SK-N-SH (cell line): Measurements from ENCODE around the gene ALG6. TPM values are rescaled to one million over a fixed set of nuclear protein-coding genes. Genes with fewer than 3 reads are reported as not detected.

Source experiments
- CTCF ChIA-PET: fragments of 300-600, 350-600 bp; formaldehyde crosslinking; extraction: SDS; loops from one replicate; lab custom pipeline; 2021; lab: Yijun Ruan, JAX
- POLR2A ChIA-PET: fragments of 350-600 bp; sonication (Branson Sonifier 250); formaldehyde crosslinking; extraction: SDS; loops from one replicate; lab custom pipeline; 2020; ENCODE audit warnings: antibody characterized with exemption, inconsistent platforms; lab: Yijun Ruan, JAX
- DNase-seq: peaks from one replicate; pipeline ENCODE4 v3.0.0; 2012
- H2AFZ ChIP-seq: fragments of 200-600 bp; sonication (generic); 2 replicates; pipeline ENCODE4 v1.8.1; 2016; ENCODE audit warnings: antibody characterized with exemption, mild to moderate bottlenecking, low read depth
- H3F3A ChIP-seq: fragments of 200-600 bp; sonication (generic); replicated peaks from 2 replicates; pipeline ENCODE3; 2016; ENCODE audit warnings: antibody characterized with exemption, mild to moderate bottlenecking; ENCODE audit not compliant: insufficient read depth
- H3K27ac ChIP-seq, 2 experiments: fragments of 200-500 bp in 1 of 2; fragments of 200-600 bp in 1 of 2; sonication (Bioruptor generic) in 1 of 2; sonication (generic), shearing (Covaris generic) in 1 of 2; 2 replicates each; pipeline versions ENCODE4 v1.5.1 to v1.6.1; 2014 to 2016; ENCODE audit warnings: low read depth in 2 of 2, inconsistent platforms in 1 of 2, low read length in 1 of 2, mild to moderate bottlenecking in 1 of 2, mixed read lengths in 1 of 2
- H3K27me3 ChIP-seq: fragments of 200-600 bp; sonication (generic), shearing (Covaris generic); 2 replicates; pipeline ENCODE4 v1.6.1; 2016; ENCODE audit warnings: mixed run types; ENCODE audit not compliant: insufficient read depth
- H3K36me3 ChIP-seq, 2 experiments: fragments of 200-500 bp in 1 of 2; fragments of 200-600 bp in 1 of 2; sonication (Bioruptor generic) in 1 of 2; sonication (generic) in 1 of 2; replicated peaks in 1 of 2; 2 replicates each; pipeline versions ENCODE3 to v1.5.1; 2014 to 2016; ENCODE audit warnings: low read length in 1 of 2, mild to moderate bottlenecking in 1 of 2; ENCODE audit not compliant: insufficient read depth in 2 of 2, control insufficient read depth in 1 of 2
- H3K4me1 ChIP-seq, 2 experiments: fragments of 200-500 bp in 1 of 2; fragments of 200-600 bp in 1 of 2; sonication (Bioruptor generic) in 1 of 2; sonication (generic), shearing (Covaris generic) in 1 of 2; 2 replicates each; pipeline versions ENCODE4 v1.5.1 to v1.6.1; 2014 to 2016; ENCODE audit warnings: low read depth in 1 of 2, low read length in 1 of 2, mixed run types in 1 of 2; ENCODE audit not compliant: insufficient read depth in 2 of 2, control insufficient read depth in 1 of 2
- H3K4me2 ChIP-seq: fragments of 200-600 bp; sonication (generic), shearing (Covaris generic); 2 replicates; pipeline ENCODE4 v1.6.1; 2017; ENCODE audit warnings: mixed run types
- H3K4me3 ChIP-seq, 2 experiments: fragments of 200-500 bp in 1 of 2; fragments of 200-600 bp in 1 of 2; sonication (Bioruptor generic) in 1 of 2; sonication (generic), shearing (Covaris generic) in 1 of 2; 2 replicates each; pipeline versions ENCODE4 v1.5.1 to v1.8.1; 2014 to 2016; ENCODE audit warnings: low read depth in 2 of 2, inconsistent platforms in 1 of 2, low read length in 1 of 2, mild to moderate bottlenecking in 1 of 2, mixed read lengths in 1 of 2, moderate library complexity in 1 of 2
- H3K79me2 ChIP-seq: fragments of 200-600 bp; sonication (generic); 2 replicates; pipeline ENCODE4 v1.8.1; 2017; ENCODE audit warnings: mild to moderate bottlenecking; ENCODE audit not compliant: insufficient read depth
- H3K9ac ChIP-seq: fragments of 200-600 bp; sonication (generic); 2 replicates; pipeline ENCODE4 v1.6.1; 2017; ENCODE audit warnings: mixed run types
- H3K9me2 ChIP-seq: fragments of 200-600 bp; sonication (generic); 2 replicates; pipeline ENCODE4 v1.6.1; 2017; ENCODE audit warnings: mixed run types
- H3K9me3 ChIP-seq: fragments of 200-600 bp; sonication (generic); 2 replicates; pipeline ENCODE4 v1.6.1; 2017; ENCODE audit warnings: mixed run types, mild to moderate bottlenecking, moderate library complexity
- H4K20me1 ChIP-seq: fragments of 200-600 bp; sonication (generic); 2 replicates; pipeline ENCODE4 v1.6.1; 2017; ENCODE audit warnings: mild to moderate bottlenecking, mixed run types; ENCODE audit not compliant: insufficient read depth
- CTCF ChIP-seq: fragments of 200-600 bp; sonication (generic); IDR thresholded peaks from 2 replicates; pipeline ENCODE4 v1.6.1; 2017; ENCODE audit warnings: antibody characterized with exemption, mild to moderate bottlenecking, moderate library complexity
- JUND ChIP-seq: IDR thresholded peaks from 2 replicates; pipeline ENCODE4 v1.4.0; 2012
- REST ChIP-seq: IDR thresholded peaks from 2 replicates; pipeline ENCODE4 v1.6.1; 2012; ENCODE audit warnings: mild to moderate bottlenecking, low read depth, low read length, moderate library complexity
- RFX5 ChIP-seq: IDR thresholded peaks from 2 replicates; pipeline ENCODE4 v1.6.1; 2012; ENCODE audit warnings: mild to moderate bottlenecking, improper control_type of control experiment, low read length
- WGBS: methylation state at CpG from one replicate; pipeline ENCODE4 v1.1.6; 2017; ENCODE audit warnings: low lambda C conversion rate; 5-methylcytosine and 5-hydroxymethylcytosine counted together
- polyA plus RNA-seq, 3 experiments: library from polyadenylated mRNA; depleted of rRNA; stranded (reverse); fragments of >200 nt; gene quantifications; 2 replicates each; pipeline ENCODE4 v1.2.3, GENCODE V29; 2012

The ALG6 gene
- polyA plus RNA-seq, 1 of the 3 experiments (the other 2 are of a cell fraction) = 3.8 TPM

- no peak for TF ChIP-seq REST
- TF ChIP-seq, all 33 proteins: peak for 0
These were observed 83.0 kb downstream of the ALG6 start (continued) for GRCh38 chr1:63450416-63450815.

- no peak overlapping the region for H3K9ac ChIP-seq
- no peak for TF ChIP-seq RFX5
- TF ChIP-seq CTCF = no peak
- no peak for TF ChIP-seq REST
- POLR2A ChIA-PET = no interaction called here
- H2AFZ ChIP-seq = no peak overlapping the region
- peaks cover 6% of the 10 kb centered on the region for H3F3A ChIP-seq
- H3K4me3 ChIP-seq = no peak overlapping the region
- DNase-seq = no peak
- peaks cover 8% of the 10 kb centered on the region in 2 experiments for H3K36me3 ChIP-seq
- H3K9me2 ChIP-seq = no peaks in the 10 kb centered on the region
- CTCF ChIA-PET = interaction anchor here (0.6 to 1.3 kb wide), 4 partner anchors 7 to 1157 kb away, joined by 3 to 4 read pairs (median 3); no protein-coding TSS in a partner anchor
- H3K9me3 ChIP-seq = no peaks in the 10 kb centered on the region
- H4K20me1 ChIP-seq = no peaks in the 10 kb centered on the region
- H3K4me2 ChIP-seq = no peak overlapping the region
- no peaks in the 10 kb centered on the region; the same call in 1 of the 2 replicates for H3K79me2 ChIP-seq
- no peak overlapping the region for H3K27ac ChIP-seq
- whole genome bisulfite sequencing = 94% methylated on average over 2 of the region's 2 CpGs
- no peaks in the 10 kb centered on the region for H3K27me3 ChIP-seq
- H3K4me1 ChIP-seq = no peaks in the 10 kb centered on the region; a peak in 2 of 4 replicates
These were observed 85.8 kb downstream of the ALG6 start for GRCh38 chr1:63453232-63453631.

GRCh38 chr1:63454269-63454668 lies 86.8 kb downstream of the ALG6 start:
- ChIA-PET CTCF (interaction anchor here (1.1 kb wide), 1 partner anchor 84 kb away, joined by 5 read pairs; no protein-coding TSS in a partner anchor), POLR2A (no interaction called here)
- DNase-seq = no peak

More at GRCh38 chr1:63454269-63454668, 86.8 kb downstream of the ALG6 start:
- no peak overlapping the region for H2AFZ ChIP-seq
- H3K4me2 ChIP-seq = no peak overlapping the region
- H3K79me2 ChIP-seq = no peaks in the 10 kb centered on the region; the same call in 1 of the 2 replicates
- H3K27me3 ChIP-seq = no peaks in the 10 kb centered on the region
- H3K9me2 ChIP-seq = no peaks in the 10 kb centered on the region
- no peak overlapping the region for H3K9ac ChIP-seq
- H4K20me1 ChIP-seq = no peaks in the 10 kb centered on the region
- H3K9me3 ChIP-seq = no peaks in the 10 kb centered on the region
- TF ChIP-seq CTCF (peak; percentile 34), JUND (no peak)
- peaks cover 8% of the 10 kb centered on the region in 2 experiments for H3K36me3 ChIP-seq
- H3K4me3 ChIP-seq = no peak overlapping the region
- H3K4me1 ChIP-seq = no peaks in the 10 kb centered on the region; a peak in 2 of 4 replicates
- H3F3A ChIP-seq = no peaks in the 10 kb centered on the region
- no peak overlapping the region for H3K27ac ChIP-seq
